ENCODE measurements around the gene SIKE1.
"Not testable (repeated sequence)": the region's sequence is repeated elsewhere in the genome, so short reads cannot be mapped to it uniquely, and the experiment has no call there.

- not testable (repeated sequence) for TF ChIP-seq CTCF (IDR thresholded peaks at IDR 0.05); EHMT2 (IDR thresholded peaks at IDR 0.05; ENCODE audit: low read depth); CHD4 (IDR thresholded peaks at IDR 0.05; ENCODE audit: borderline replicate concordance); MAX (IDR thresholded peaks at IDR 0.05); NPAS2 (CRISPR knock-in tag; IDR thresholded peaks at IDR 0.05; ENCODE audit: borderline replicate concordance); BHLHE40 (IDR thresholded peaks at IDR 0.05; ENCODE audit: low read depth, low read length)
Measured at GRCh38 chr1:114776726-114777125, 3.8 kb downstream of the SIKE1 start.

All from A549 (cell line).